Activated CD8-positive, alpha-beta T cell treated with anti-CD3 and anti-CD28 coated beads for 36 hours (primary cell): ENCODE data around the gene LRRC30. TPM values are rescaled to one million over a fixed set of nuclear protein-coding genes. Genes with fewer than 3 reads are reported as not detected.

Source experiments
- ATAC-seq: fragments of 200-7000 bp; cut with Tn5 transposase; one replicate; pipeline ENCODE4 v1.10.0; 2021; ENCODE audit warnings: mild to moderate bottlenecking, moderate library complexity
- CTCF ChIA-PET: fragments of 350-600 bp; sonication (Branson Sonifier 250); formaldehyde crosslinking; loops from one replicate; lab custom pipeline; 2021; ENCODE audit warnings: antibody characterized with exemption; lab: Charles Lee
- POLR2A ChIA-PET: fragments of 350-600 bp; sonication (Branson Sonifier 250); formaldehyde crosslinking; loops from one replicate; lab custom pipeline; 2021; ENCODE audit warnings: antibody characterized with exemption; lab: Charles Lee
- DNase-seq: peaks from one replicate; pipeline ENCODE4 v3.0.0-alpha.2; 2020
- H3K27ac Mint-ChIP-seq: one replicate; pipeline ENCODE4 v1.8.0; 2021; ENCODE audit warnings: mild to moderate bottlenecking, mixed read lengths
- H3K27me3 Mint-ChIP-seq: one replicate; pipeline ENCODE4 v1.8.0; 2021; ENCODE audit warnings: mixed read lengths
- H3K36me3 Mint-ChIP-seq: one replicate; pipeline ENCODE4 v1.8.0; 2021; ENCODE audit warnings: low read depth, mixed read lengths
- H3K4me1 Mint-ChIP-seq: one replicate; pipeline ENCODE4 v1.8.0; 2021; ENCODE audit warnings: low read depth, mixed read lengths
- H3K4me3 Mint-ChIP-seq: one replicate; pipeline ENCODE4 v1.8.0; 2021; ENCODE audit warnings: mild to moderate bottlenecking, moderate library complexity, mixed read lengths
- H3K9me3 Mint-ChIP-seq: one replicate; pipeline ENCODE4 v1.8.0; 2021; ENCODE audit warnings: mixed read lengths
- intact Hi-C: fragments of 100-400 bp; cut with micrococcal nuclease; formaldehyde crosslinking; loops from one replicate; pipeline ENCODE4 v1.10.0; 2022
- total RNA-seq, 2 experiments: library from RNA; stranded (reverse); gene quantifications; one replicate each; pipeline ENCODE4 v1.2.3, GENCODE V29; 2021
- TF ChIP-seq, protein P1 (sequence below): fragments of 200-600 bp; IDR thresholded peaks from one replicate; pipeline ENCODE4 v1.8.0; 2022; ENCODE audit warnings: antibody characterized with exemption, mild to moderate bottlenecking

LRRC30 gene
- total RNA-seq, 2 experiments from 2014 or later = not detected

DNA sequence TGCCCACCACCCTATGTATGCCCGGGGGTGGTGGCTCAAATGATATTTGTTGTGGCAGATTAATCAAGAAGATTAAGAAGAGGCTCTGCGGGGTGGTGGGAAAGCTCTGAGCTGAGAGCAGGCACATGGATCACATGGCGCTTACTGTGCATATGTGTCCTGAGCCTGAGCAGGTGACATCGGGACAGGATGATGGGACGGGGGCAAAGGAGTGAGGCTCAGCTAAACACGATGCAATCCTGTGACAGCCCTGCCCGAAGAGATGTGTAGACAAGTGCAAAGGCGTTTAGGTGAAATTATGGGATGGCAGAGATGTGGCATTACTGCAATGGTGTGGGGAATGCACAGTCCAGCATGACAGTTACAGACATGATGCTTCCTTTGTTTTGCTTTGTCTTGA is 6.0 kb downstream of the LRRC30 start:
- DNase-seq (no peak), ATAC-seq (no peak)
- intact Hi-C loops = no loop called here
- H3K4me1 Mint-ChIP-seq = no peaks in the 10 kb centered on the region
- no peaks in the 10 kb centered on the region for H3K36me3 Mint-ChIP-seq
- H3K4me3 Mint-ChIP-seq = no peak overlapping the region
- no peak overlapping the region for H3K27ac Mint-ChIP-seq
- POLR2A ChIA-PET = no interaction called here
- TF ChIP-seq, protein P1, sequence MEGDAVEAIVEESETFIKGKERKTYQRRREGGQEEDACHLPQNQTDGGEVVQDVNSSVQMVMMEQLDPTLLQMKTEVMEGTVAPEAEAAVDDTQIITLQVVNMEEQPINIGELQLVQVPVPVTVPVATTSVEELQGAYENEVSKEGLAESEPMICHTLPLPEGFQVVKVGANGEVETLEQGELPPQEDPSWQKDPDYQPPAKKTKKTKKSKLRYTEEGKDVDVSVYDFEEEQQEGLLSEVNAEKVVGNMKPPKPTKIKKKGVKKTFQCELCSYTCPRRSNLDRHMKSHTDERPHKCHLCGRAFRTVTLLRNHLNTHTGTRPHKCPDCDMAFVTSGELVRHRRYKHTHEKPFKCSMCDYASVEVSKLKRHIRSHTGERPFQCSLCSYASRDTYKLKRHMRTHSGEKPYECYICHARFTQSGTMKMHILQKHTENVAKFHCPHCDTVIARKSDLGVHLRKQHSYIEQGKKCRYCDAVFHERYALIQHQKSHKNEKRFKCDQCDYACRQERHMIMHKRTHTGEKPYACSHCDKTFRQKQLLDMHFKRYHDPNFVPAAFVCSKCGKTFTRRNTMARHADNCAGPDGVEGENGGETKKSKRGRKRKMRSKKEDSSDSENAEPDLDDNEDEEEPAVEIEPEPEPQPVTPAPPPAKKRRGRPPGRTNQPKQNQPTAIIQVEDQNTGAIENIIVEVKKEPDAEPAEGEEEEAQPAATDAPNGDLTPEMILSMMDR = no peak
- H3K27me3 Mint-ChIP-seq = no peaks in the 10 kb centered on the region
- CTCF ChIA-PET = no interaction called here
- H3K9me3 Mint-ChIP-seq = no peaks in the 10 kb centered on the region

DNA sequence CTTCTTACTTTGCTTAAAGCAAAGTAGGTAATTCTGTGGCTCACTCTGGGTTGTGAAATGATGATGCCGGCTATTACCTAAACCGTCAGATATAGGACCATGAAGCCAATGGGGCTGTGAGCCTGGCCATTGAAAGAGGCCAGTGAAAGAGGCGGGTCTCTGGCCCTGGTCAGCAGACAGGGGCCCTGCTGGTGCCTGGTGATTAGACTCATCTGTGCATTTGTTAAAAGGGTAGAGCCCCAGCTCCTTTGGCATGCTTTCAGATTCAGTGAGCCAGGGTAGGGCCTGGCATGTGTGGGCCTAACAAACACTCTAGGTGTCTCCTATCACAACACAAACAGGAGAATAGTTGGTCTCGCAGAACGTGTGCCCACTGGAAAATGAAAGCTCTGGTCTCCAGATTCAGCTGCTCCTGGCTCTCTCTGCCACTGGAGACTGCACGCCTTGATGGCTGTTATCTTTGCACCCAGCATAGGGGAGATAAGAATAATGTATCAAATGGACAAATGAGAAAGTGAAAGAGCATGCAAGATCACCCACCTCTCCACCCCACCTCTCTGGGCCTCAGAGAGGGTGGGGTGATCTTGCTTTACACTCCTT is 6.9 kb downstream of the LRRC30 start:
- DNase-seq (no peak), ATAC-seq (no peak)
- Mint-ChIP-seq H3K9me3 (no peaks in the 10 kb centered on the region), H3K36me3 (no peaks in the 10 kb centered on the region), H3K4me1 (no peaks in the 10 kb centered on the region), H3K27me3 (no peaks in the 10 kb centered on the region), H3K27ac (no peak overlapping the region), H3K4me3 (no peak overlapping the region)
- ChIA-PET CTCF (no interaction called here), POLR2A (no interaction called here)
- intact Hi-C loops = no loop called here
- TF ChIP-seq, protein P1 = no peak

DNA sequence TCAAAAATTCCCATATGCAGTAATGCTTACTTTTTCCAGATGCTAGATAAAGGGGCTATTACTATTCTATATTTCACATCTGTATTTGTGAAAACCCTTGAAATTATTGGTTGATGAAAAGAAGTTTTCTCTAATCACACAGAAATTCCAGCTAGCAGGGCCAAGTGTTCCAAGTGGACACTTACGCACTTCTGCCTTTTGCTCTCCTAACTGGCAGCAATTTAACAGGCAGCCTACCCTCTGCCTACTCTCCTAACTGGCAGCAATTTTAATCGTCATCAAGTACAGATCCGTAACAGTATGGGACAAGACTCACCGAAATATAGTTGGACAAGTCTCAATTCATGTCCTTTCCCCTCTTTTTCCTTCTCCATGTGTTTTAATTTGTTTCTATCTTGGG is 12.0 kb downstream of the LRRC30 start:
- Mint-ChIP-seq H3K27ac (no peak overlapping the region), H3K9me3 (peaks cover 2% of the 10 kb centered on the region), H3K4me3 (no peak overlapping the region), H3K27me3 (no peaks in the 10 kb centered on the region), H3K36me3 (no peaks in the 10 kb centered on the region), H3K4me1 (no peaks in the 10 kb centered on the region)
- ATAC-seq (no peak), DNase-seq (no peak)
- TF ChIP-seq, protein P1 = no peak
- POLR2A ChIA-PET = no interaction called here
- intact Hi-C loops = no loop called here
- CTCF ChIA-PET = no interaction called here

DNA sequence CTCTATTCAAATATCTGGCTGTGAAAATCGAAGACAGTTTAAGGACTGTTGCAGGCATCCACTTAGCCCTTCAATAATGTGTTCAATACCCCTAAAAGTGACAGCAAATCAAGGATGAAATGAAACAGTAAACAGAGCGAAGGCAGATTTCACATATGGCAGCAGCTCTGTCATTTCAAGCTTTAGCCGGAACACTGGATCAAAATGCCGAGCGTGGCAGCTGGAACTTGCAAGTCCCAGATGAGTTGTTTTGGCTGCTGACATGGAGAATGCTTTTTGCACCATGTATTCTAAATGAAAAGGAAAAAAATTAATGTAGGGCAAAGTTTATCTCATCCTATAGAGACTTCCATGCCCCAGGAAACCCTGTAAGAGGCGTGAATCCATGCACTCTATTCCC is 18.0 kb downstream of the LRRC30 start:
- H3K4me3 Mint-ChIP-seq = no peak overlapping the region
- H3K27ac Mint-ChIP-seq = no peak overlapping the region
- no peaks in the 10 kb centered on the region for H3K36me3 Mint-ChIP-seq
- no peak for ATAC-seq
- ChIA-PET POLR2A (no interaction called here), CTCF (no interaction called here)
- no peaks in the 10 kb centered on the region for H3K4me1 Mint-ChIP-seq
- peaks cover 5% of the 10 kb centered on the region for H3K9me3 Mint-ChIP-seq
- intact Hi-C loops = no loop called here
- TF ChIP-seq, protein P1 = no peak
- DNase-seq = no peak
- H3K27me3 Mint-ChIP-seq = no peaks in the 10 kb centered on the region

DNA sequence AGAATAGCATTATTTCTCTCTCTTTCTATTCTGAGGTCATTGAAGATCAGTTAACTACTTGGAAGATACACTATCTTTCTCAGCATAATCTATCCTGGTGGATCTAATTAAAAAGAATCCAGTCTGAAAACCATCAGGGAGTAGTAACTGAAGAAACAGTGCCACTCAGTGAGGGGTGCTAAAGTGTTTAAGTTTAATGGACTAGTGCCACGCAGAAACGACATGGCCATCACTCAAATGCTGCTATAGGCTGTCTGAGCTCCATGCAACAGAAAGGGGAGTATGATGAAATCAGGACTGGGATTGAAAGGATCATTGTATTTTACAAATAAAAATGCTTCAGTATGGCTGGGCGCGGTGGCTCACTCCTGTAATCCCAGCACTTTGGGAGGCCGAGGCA is 23.3 kb downstream of the LRRC30 start:
- no peak overlapping the region for H3K27ac Mint-ChIP-seq
- ChIA-PET CTCF (no interaction called here), POLR2A (no interaction called here)
- no peaks in the 10 kb centered on the region for H3K27me3 Mint-ChIP-seq
- TF ChIP-seq, protein P1 = no peak
- no peaks in the 10 kb centered on the region for H3K4me1 Mint-ChIP-seq
- no peak for ATAC-seq
- intact Hi-C loops = no loop called here
- no peak overlapping the region for H3K4me3 Mint-ChIP-seq
- no peak for DNase-seq
- peaks cover 3% of the 10 kb centered on the region for H3K9me3 Mint-ChIP-seq
- H3K36me3 Mint-ChIP-seq = no peaks in the 10 kb centered on the region
